GM18519 (cell line): ENCODE data around the gene ING3.

ENCODE experiments used
- ATAC-seq: cut with Tn5 transposase; IDR thresholded peaks from one replicate; pipeline ENCODE4 v1.9.1; 2021; ENCODE audit warnings: mild to moderate bottlenecking, moderate library complexity; ENCODE audit not compliant: unreplicated experiment, low FRiP score

Gene ING3

DNA sequence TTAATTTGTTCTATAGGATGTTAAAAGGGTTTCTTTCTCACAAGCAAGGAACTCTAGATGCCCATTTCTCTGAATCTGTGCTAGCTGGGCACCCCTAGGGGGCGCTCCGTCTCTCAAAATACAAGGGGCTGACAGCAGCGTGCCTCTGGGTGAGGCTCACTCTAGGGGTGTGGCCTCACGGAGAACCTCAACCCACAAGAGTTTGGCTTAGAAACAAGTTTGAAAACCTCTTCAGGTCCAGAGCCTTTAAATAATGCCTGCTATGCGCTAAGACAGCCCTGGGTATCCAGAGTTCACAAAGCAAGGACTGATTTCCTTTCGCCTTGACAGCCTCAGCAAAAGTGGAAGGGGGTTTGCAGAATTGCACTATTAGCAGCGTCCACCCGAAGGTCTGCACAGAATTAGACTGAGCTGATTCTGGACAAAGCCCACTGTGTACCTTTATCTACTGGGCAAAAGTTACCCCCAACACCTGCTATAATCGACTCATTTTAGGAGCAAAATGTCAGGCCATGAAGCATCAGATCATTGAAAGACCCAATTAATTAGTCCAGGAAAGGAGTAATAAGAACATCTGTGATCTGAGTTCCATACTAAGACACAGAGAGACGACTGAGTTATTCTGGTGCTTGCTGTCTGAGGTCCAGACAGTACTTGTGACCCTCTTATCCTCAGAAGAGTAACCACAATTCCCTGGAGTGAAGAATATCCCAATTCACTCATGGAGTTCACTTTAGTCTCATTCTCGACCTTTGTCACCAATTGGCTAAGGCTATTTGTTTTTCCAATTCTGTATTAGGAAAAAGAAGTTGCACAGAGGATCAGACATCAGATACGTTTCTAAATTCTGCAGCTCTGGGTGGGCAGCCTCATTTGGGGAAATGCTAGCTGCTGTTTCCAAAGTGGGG is 37.4 kb downstream of the ING3 start:
- peak; percentile 97 for ATAC-seq

DNA sequence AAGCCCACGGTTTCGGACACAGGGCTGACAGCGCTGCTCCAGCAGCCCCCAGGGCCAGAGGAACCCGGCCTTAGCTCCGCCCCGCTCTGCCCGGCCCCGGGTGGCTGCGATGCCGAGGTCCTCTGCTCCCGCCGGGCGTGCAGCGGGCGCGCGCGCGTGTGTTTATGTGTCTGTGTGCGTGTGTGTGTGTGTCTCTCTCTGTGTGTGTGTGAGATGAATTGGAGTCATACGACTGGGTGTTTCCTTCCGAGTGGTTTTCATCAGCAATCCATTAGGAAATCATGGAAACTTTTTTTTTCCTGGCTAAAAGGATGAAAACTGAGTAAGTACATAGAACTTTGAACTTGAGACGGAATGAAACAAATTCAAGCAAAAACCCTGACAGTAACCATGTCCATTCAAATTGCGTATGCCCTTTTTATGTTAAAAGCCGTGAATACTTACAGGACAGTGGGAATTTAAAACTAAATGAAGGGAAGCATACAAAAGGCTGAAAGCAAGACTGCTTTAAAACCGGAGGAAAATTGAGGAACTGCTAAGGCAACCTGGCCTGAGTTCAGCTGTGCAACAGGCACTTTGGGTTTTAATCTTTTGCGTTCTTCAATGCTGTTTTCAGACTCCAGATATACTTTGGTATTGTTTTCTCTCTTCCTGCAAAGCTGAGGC is 38.1 kb downstream of the ING3 start, which contains the start of gene CPED1:
CPED1 (plus strand) TSS at position 121 of the 666 bp plus-strand sequence. CDS start 911 bp downstream, outside the sequence.
- no peak for ATAC-seq

DNA sequence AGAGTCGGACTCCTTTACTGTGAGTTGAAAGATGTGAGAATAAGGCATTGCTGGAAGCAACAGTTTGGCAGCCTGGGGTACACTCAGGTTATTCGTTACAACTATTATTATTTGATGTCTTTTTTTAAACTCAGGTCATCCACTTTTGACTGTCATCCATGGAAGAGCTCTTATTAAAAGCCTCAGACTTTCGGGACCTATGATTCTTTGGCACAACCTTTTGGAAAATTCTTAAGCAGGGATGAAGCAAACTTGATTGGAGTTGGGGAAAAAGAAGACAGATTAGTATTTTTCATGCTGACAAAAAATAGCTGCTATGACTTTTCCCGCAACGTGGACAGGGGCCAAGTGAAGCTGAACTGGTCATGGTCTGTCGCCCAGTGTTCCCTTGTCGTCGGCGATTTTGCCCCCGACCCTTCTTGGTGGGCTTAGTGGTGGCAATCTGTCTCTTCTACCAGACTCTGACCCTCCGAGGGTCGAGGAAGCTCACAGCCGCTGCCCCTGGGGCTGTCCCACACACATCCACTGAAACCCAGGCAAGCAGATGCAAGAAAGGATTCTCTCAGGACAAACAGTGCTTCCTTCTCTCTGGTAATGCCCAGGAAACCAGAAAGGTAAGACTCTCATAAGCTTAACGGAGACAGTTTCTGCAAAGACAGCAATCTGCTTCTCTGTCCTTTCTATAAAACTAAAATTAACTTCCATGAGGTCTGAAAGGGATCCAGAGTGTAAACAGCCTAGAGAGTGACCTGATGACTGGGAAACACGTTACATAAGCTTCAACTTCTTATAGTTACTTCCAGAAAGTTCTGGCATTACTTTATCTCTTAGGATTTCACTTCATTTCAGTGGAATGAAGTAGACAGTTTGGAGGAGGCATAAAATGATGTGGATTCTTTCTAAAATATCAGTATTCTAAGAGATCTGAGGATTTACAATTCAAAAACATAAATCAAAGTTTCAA is 39.0 kb downstream of the ING3 start:
- no peak for ATAC-seq

DNA sequence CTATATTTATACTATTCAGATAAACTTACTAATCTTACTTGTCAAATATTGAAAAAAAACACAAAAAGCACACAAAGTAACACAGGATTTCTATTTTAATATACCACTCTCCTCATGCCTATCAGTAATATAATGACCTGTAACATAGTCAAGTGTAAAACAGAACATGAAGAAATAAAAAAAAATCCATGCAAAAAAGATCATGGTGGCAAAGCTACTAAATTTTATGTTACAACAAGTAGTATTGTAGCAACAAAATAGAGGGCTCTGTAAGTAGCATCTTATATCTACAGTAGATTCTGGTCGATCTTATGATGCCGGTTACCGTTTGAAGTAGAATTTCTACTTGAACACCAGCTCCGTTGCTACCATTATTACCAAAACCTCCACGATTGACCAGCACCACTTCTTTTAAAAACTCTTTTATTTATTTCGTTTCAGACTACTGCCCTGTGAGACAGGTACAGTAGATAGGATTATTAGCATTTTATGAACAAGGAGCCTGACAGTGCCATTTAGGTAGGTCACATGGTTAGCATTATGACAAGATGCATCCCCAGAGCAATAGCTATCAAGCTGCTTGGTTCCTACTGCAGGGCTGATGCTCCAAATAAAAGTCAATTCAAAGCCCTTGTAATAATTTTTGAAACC is 40.0 kb downstream of the ING3 start:
- no peak for ATAC-seq

DNA sequence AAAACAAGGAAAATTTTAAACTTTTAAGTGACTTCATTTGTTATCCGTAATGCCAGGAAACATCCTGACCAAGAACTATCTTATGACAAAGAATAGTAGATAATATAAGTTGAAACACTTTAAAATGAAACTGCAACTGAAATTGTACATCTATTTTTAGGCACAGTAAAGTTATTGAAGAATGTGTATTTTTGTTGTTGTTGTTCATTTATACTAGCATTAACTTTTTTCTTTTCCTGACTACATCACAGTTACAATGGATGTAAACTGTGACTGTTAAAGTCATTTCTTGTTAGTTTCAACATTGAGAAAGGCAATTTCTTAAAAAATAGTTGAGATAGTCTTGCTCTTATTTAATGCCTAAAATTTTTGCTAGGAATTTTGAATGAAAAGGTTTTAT is 40.6 kb downstream of the ING3 start:
- ATAC-seq: no peak

DNA sequence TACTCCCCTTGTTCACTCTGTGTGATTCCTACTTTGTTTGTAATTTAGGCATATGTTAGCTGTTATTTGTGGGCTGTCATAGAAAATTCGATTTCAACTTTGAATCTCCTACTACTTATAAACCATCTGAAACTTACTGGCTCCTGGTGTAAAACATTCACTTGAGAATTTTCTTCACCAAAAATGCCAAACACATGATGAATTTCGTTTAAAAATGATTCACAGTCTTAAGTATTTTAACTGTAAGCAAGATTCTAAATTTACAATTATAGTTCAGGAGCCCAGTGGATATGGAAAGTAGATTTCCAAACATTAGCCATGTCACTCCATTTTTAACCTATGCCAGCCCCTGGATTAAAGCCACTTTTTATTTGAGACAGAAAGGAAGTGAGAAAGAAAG is 41.0 kb downstream of the ING3 start:
- no peak for ATAC-seq

DNA sequence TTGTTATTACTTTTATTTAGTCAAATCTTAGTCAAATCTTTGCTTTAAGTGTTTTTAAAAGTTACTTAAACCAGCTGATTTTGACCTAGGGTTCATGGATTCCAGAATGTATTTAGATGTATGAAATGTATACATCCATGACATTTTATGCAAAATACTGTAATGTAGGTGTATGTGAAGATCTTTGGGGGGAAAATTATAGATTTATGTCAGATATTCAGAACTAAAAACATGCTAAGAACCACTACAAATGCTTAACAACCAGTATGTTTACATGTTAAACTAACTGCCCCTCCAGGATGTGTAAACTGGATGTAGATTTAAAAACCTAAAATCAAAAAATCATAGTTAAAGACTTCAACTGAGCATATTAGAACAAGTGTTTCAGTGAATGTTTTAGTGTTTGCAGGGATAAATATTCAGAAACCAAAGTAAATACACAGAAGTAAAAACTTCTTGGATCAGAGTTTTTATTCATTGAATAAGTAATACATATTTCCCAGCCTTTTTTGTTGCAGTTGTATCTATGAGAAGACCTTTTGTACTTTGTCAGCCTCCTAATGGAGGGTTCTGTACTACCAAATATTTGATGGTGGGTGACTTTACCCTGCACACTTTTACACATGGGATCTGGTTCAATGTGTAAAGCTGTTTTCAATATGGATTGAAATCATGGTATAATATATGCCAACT is 41.8 kb downstream of the ING3 start:
- no peak for ATAC-seq

DNA sequence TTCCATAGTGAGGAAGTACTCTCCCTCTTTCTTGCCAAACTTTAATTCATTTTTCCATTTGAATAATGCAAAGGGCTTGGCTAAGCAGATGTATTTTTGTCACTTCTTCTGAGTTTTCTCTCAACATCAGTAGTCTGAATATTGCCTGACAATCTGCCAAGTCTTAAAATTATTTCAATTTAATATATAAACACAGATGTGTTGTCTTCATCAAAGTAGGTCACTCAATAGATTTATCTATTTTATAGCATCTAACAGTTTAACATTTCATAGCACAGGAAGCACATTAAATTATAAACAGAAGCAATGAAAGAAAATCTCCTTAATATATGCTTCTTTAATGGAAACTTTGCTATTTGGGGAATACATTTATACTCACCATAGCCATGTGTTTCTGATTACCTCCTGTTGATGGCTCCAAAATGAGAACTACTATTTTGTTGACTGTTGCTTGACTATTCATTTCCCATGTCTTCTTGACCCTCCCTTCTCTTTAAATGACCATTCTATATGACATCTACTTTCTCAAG is 42.5 kb downstream of the ING3 start:
- ATAC-seq: no peak

DNA sequence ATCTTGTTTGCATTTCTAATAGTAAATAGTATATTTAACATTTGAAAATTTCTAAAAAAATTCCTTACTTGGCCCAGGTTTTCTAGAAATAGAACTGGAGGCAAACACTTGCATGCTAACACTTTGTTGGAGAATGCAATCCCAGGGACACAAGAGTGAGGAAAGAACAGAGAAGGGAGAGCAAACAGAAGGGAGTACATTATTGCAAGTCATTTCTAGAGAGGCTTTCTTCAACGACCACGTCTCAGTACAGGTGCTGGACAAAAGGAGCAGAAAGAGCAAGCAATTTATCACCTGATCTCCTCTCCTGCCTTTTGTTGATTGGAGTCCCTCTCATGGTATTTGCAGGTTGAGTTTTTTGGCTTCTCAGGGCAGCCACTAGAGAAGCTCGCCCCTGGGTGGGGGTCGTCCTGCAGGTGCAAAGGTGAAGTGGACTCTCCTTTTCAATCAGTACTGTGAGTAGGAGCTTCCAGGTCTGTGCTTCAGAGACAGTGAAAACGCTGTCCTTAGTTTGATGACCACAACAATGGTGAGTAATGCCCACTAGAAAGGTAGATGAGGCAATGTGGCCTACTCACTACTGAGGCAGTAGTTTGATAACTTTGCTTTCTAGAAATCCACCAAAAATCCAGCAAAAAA is 43.1 kb downstream of the ING3 start:
- ATAC-seq: no peak

DNA sequence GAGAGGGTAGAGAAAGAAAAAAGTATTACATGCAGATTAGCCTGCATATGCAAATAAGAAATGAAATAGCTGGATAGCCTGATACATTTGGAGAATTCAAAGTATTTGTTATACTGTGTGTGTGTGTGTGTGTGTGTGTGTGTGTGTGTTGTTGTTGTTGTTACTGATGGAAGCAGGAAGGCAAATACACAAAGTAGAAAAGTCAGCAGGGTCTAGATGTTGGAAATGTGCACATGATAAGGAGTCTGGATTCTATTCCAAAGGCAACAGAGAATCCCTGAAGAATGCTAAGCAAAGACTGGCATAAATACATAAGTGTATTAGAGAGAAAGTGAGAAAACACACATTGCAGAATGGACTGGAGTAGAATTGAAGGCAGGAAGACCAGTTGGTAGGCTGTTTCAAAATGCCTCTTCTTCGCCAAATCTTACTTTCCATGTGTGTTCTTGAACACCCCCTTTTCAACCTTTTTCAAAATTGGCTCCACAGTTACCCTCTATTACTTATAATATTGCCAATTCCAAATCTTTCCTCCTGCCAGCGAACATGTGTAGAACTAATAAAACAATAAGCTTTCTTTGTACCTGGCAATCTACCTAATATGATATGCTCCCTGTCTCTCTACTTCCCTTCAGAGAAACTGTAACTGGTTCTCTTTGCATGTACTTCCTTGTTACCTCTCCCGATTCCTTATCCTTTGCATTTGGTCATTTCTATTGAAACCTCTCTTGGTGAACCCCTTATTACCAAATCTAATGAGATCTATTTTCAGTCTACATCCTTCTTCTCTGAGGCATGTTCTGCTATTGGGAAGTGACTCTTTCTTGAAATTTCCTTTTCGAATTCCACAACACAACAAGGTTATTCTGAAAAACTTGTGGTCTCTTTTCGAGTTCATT is 44.2 kb downstream of the ING3 start:
- no peak for ATAC-seq

DNA sequence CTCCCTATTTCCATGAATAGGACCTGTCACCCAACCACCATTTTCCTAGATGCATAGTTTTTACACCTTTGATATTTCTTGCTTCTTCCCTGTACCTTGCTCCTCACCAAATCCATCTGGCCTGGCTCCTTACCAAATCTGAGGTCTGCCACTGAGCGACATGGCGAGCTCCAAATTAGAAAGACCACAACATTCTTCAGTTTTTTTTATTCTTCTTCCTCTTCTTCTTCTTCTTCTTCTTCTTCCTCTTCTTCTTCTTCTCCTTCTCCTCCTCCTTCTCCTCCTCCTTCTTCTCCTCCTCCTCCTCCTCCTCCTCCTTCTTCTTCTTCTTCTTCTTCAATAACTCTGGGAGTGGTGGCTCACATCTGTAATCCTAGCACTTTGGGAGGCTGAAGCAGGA is 45.1 kb downstream of the ING3 start:
- no peak for ATAC-seq

DNA sequence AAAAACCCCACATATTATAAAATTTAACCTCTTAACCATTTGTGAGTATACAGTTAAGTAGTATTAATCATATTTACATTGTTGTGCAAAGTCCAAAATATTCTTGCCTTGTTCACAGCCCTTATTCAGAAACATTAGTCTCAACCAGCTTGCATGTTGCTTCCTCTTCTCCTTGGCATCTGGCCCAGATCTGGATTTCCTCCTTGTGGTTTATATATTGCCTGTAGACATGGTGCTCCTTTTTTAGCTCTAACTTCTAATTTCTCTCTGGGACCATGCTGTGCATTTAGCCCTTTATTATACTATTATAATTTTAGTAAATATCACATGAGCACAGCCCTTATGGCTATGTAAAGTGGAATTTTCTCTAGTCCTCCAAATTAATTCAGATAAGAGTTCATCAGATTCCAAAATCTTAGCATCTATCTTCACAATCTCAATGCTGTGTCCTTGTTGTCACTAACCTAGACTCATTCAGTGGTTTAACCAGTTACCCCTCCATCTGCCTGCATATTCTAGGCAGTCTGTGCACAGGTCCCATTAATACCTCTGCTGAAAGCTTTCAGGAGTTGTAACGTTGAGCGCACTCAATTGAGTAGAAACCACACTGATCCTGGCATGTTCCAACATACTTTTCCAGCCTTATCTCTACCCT is 45.9 kb downstream of the ING3 start:
- ATAC-seq: peak; percentile 16

DNA sequence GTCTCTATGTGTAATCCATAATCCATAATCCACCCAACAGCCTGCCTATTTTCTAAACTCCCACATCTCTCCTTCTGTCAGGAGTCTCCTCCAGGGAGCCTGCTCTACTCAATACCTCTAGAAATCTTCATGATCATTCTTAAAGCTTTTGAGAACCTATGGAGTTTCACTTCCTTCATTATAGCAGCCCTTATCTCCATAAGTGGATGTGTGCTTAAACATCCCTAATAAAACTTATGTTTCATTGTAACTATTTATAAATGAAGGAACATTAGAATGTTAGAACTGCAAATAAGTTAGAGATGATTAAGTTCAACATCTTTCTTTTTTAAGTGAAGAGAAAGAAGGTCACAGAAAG is 46.4 kb downstream of the ING3 start:
- peak; percentile 36 for ATAC-seq

DNA sequence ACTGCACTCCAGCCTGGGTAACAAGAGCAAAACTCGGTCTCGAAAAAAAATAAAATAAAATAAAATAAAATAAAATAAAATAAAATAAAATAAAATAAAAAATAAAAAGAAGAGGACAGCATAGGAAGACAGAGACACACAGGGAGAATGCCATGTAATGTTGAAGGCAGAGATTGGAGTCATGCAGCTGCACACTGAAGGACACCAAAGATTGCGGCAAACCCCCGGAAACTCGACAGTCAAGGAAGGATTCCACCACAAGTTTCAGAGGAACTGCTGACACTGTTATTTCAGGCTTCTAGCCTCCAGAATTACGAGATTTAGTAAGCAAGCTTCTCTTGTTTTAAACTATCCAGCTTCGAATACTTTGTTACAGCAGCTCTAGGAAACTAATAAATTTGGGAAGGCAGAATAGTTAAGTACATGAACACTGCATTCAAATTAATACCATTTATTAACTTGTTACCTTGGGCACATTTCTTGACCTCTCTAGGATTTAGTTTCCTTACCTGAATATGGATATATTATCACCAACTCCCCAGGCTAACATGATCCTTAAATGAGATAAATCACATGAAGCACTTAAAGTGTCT is 47.4 kb downstream of the ING3 start:
- no peak for ATAC-seq

DNA sequence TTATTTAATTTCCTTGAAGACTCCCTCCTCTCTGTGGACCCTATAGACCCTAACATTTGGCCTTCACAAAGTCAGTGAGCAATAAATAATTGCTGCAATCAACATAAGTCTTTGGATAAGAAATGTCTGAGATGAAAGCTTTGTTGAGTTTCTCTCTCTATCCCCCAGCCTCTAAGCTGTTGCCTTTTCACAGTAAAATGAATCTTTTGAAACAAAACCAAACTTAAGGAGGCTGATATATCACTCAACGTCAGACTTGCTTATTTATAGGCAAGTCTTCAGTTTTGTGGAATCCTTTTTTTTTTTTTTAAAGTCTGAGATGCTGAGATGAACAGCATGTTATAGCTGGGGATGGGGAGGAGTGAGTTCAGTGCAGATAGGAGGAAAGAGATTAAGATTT is 47.9 kb downstream of the ING3 start:
- no peak for ATAC-seq

DNA sequence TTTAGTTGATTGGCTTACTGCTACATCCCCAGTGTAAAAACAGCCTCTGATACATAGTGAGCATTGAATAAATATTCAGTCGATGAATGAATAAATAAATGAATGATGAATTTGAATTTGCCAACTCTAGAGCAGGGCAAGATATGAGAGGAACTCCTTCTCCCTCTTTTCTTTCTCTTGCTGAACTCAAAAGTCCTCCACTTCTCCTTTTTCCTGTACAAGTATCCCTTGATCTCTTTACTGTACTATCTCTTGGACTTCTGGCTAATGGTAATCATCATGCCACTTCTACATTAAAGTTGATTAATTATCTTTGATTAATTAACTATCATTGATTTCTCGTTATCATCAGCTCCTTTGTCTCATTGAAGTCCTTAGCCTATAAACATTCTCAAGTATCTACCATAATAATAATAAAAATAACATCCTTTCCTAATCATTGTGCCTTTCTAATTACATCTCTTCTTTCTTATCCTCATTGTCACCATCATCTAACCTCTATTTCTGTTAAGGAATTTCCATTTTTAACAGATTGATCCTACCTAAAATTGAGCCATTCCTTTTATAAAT is 48.5 kb downstream of the ING3 start:
- ATAC-seq: no peak
